GM12892 (cell line): Measurements from ENCODE around the gene SLC28A3.

Experiments
- POLR2A ChIP-seq: IDR thresholded peaks from 2 replicates; pipeline ENCODE4 v1.6.1; 2011; ENCODE audit warnings: low read depth, low read length, control low read depth
- POLR2AphosphoS5 ChIP-seq: IDR thresholded peaks from 2 replicates; pipeline ENCODE4 v1.6.1; 2011; ENCODE audit warnings: low read depth, low read length, control low read depth

- TF ChIP-seq POLR2A, result no peak
- TF ChIP-seq POLR2AphosphoS5, result no peak
These were observed 55.2 kb downstream of the SLC28A3 start for GRCh38 chr9:84285381-84285780.
